ENCODE data around the gene ANK3.

DNA sequence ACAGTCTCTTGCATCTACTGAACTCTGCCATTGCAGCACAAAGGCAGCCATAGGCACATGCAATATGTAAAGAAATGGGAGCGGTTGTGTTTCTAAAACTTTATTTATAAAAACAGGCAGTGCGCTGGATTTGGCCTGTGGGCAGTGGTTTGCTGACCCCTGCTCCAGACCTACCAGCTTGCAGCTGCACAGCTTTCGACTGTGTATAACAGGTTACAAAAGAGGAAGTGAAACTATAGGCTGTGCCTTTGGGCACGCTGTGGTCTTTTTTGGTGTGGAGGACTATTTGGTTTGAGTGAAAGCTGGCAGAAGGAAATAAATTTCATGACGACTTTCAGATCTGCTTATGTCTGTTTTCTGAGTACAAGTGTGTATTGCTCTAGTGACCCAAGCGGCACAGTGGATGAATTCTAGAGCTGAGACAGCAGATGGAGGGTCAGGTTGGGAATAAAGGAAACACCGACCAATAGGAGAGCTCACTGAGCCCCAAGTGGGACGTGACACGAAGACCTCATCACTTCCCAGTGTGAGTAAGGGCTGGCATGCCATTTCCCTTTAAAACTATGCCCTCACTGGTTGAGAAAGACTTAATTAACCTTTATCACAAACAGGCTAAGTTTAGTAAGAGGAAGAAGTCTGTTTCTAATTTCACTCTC lies 152.7 kb downstream of the ANK3 start:
- TF ChIP-seq, protein P1, sequence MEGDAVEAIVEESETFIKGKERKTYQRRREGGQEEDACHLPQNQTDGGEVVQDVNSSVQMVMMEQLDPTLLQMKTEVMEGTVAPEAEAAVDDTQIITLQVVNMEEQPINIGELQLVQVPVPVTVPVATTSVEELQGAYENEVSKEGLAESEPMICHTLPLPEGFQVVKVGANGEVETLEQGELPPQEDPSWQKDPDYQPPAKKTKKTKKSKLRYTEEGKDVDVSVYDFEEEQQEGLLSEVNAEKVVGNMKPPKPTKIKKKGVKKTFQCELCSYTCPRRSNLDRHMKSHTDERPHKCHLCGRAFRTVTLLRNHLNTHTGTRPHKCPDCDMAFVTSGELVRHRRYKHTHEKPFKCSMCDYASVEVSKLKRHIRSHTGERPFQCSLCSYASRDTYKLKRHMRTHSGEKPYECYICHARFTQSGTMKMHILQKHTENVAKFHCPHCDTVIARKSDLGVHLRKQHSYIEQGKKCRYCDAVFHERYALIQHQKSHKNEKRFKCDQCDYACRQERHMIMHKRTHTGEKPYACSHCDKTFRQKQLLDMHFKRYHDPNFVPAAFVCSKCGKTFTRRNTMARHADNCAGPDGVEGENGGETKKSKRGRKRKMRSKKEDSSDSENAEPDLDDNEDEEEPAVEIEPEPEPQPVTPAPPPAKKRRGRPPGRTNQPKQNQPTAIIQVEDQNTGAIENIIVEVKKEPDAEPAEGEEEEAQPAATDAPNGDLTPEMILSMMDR (IDR thresholded peaks at IDR 0.05) = no peak
- TF ChIP-seq POLR2A (IDR thresholded peaks at IDR 0.05) = no peak
